GM18517 (cell line): ENCODE measurements around the gene SLC6A2.
"Not testable (repeated sequence)": the region's sequence is repeated elsewhere in the genome, so short reads cannot be mapped to it uniquely, and the experiment has no call there.

ENCODE experiments used
- ATAC-seq: cut with Tn5 transposase; IDR thresholded peaks from one replicate; pipeline ENCODE4 v1.9.1; 2021; ENCODE audit warnings: mild to moderate bottlenecking, moderate library complexity; ENCODE audit not compliant: unreplicated experiment

Gene SLC6A2

DNA sequence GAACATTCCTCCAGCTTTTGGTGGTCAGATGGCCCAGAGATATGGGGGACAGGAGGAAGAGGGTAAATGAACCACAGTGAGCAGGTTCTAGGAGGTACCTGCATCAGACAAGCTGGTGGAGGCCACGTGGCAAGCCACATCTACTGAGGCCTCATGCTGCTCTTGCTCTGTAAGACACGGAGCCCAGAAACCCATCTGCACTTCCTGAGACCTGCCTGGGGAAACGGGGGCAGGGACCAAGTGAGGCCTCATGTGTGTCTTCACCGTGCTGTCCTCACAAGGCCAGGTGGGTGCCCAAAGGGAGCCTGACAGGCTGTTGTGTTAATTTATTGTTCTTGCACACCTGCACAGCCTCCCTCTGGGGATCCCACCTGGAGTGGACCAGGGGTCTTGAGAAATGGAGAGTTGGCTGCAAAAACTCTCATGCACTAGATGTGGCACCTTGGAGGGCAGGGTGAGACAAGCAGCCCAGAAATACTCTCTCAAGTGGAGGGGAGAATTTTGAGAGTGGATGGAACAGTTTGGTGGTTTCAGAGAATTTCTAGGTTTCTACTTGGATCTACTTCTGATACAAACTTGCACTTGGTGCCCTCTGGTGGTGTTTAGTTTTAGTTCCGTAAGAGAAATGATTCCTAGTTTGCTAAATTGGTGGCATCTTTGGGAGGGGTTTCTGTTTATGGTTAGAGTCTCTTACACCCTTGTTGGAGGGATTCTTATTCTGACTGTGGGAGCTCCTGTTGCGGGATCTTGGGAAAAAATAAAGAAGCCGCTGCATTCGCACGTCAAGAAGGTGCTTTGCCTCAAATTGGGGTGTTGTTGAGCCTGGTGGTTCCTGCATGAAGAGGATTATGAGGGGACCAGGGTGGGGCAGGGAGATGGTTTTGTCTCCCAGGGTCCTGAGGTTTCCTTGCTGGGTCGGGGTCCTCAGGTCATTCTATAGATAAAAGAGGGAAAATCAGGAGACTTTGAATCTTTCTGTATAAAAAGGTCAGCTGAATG, 47.5 kb downstream of the SLC6A2 start:
- ATAC-seq, result no peak

DNA sequence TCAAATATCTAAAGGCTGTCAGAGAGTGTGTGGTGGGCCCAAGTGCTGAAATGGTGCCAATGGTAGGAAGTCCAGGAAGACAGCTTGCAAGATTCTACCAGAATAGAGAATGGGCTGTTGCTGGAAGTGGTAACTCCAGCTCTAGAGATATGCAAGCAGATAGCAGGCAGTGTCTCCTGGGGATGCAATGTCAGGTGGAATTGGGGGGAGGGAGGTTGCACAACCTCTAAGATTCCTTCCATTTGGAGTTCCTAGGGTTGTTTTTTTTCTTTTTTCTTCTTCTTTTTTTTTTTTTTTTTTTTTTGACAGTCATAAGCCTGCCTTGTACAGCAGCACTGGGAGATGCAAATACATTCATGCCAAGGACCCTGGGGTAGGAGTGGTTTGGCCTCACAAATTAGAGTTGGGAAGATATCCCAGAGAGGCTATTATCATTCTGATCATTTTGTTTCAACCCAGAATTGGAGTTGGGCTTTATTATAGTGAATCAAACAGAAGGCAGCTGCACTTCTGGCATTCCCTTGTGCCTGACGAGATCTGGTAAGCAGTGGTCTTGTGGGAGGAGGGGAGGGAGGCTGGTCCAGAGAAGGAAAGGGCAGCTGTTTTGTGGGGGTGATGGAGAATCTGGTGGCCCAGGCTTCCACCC, 51.1 kb downstream of the SLC6A2 start:
- no peak for ATAC-seq

DNA sequence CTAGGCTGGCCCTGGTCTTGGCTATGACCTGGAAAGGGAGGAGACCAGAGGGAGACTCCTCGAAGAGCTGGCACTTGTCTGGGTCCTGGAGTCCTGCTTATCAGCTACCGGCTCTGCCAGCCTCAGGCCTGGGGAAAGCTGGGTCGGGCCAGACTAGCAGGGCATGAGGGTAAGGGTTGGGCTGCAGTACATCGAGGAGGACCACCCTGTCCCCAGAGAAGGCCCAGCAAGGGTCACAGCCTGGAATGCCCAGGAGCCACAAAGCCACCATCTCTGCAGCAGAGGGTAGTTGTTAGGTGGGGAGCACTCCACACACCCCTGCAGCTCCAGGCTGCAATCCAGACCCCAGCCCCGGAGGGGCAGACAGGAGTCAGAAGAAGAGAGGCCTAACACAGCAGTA, 54.0 kb downstream of the SLC6A2 start:
- ATAC-seq, result no peak

DNA sequence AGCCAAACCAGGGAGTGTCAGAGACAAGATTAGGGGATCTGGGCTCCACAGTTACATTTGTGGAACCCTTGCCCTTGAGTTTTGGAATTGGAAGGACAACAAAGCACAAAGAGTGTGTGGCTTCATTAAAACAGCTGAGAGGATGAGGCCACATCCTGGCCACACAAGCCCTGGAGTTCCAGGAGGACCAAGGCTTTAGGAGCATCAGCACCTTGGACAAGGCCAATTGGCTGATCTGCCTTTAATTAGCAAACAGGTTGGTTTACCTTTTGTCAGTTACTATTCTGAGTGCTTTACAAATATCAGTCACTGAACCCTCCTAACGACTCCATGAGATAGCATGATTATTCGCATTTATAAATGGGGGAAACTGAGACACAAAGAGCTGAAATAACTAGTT, 54.7 kb downstream of the SLC6A2 start:
- no peak for ATAC-seq

DNA sequence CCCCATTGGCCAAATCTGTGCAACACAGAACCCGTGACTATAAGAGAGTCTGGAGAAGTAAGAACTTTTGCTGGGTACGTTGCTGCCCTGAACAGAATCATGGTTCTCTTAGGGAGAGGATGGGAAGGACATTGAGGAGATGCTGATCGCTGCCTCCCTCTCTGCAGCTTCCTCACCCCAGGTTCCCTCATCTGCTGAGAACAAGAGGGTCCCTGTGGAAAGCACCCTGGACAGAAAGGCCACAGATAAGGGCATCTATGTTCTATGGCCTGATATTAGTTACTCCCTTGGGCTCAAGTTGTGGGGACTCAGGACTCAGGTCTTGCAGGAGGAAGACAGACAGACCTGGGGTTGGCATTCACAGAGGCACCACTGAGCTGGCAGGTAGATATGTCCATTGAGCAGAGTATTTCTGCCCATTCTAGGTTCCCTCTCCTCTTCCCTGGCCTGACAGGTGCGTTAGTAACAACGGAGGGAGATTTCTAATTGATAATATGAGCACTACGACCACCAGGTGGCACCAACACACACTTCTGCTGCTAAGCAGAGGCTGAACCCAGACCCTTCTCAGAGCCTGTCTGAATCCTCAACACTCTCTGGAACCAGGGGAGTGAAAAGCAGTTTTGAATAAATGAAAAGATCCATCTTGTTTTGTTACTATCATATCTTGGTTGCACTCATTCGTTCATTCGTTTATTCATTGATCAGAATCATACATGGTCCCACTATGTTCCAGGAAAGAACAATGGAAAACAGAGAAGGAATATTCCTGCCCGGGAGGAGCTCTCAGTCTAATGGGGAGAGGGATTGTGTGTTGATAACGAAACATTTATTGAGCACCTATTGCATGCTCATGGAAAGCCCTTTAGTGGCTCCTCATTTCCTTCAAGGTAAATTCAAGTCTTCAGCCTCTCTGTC, 56.4 kb downstream of the SLC6A2 start:
- ATAC-seq, result no peak

DNA sequence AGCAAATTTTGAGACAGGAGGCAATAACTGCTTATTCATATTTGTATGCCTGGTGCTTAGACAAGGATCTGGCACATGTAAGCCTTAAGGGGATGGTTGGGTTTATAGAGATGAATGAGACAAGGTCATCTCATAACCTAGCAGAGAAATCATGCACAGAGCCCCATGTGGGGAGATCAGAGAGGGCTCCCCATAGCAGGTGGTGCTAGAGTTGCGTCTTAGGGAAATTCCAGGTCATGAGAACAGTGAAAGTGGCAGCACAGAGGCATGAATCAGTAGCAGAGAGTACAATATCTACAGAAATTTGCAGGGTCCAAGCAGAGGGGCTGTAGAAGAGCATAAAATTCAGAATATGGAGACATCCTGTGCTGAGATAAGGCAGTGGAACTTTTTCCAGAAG, 57.3 kb downstream of the SLC6A2 start:
- no peak for ATAC-seq

DNA sequence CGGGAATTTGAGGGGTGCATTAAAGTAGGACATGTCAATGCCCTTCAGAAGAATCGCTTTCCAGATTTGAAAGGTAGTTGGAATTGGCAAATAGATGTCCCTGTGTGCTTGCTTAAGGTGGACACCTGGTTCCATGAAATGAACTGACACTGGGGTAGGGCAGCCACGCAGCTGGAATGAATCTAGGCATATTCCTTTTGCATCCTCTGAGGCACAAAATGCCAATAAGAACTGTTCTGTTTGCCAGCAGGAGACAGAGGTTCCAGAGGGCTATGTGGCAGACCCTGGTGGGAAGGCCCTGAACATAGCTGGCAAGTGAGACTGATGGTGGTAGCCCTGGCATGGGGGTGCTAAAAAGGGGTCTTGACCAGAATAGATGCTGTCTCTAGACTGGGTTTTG, 61.5 kb downstream of the SLC6A2 start:
- ATAC-seq, result no peak

DNA sequence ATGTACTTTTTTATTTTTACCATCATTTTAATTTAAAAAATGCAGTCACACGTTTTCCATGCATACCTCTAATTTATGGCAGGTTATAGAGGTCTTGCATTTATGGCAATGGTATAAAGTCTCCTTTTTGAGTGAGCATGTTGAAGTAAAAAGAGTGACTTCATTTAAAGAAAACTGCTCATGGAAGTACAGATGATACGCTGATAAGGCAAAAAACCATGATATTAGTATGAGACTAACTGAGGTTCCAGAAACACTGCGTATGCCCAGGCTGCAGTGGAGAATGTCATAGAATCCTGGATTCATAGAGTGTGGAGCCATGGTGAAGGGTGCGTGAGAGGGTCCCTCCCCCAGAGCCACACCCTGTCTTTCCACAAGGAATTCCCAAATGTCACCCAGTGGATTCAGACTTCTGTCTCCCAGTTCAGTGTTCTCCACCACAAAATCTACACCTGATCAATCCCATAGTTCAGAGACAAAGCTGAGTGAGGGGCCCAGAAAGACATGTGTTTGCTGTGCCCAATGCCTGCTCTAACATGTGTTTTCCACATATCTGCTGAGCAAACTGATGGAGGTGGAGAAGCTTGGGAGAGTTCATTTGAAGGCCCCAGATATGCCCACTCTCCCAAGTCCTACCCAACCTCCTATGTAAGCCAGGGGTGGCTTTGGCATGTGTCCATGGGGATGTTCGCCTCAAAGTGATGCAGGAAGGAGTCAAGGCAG, 69.4 kb downstream of the SLC6A2 start:
- ATAC-seq, result no peak

DNA sequence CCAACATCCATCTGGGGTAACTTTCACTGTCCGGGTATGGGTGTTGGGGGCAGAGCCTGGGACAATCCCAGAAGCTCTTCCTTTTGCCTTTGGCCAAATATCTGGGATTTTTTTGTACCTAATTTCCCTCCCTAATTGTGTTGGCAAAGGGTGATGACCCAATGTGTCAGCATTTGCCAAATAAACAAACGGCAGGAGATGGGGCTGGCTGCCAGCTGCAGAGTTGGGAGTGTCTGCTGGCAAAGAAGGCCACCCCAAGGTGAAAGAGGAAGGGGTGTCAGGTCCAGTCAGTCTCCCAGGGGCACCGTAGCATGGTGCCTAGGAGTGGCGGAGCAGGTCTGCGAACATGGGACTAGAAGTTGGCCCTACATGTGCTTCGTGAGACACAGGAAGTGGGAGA, 73.0 kb downstream of the SLC6A2 start:
- ATAC-seq, result no peak

DNA sequence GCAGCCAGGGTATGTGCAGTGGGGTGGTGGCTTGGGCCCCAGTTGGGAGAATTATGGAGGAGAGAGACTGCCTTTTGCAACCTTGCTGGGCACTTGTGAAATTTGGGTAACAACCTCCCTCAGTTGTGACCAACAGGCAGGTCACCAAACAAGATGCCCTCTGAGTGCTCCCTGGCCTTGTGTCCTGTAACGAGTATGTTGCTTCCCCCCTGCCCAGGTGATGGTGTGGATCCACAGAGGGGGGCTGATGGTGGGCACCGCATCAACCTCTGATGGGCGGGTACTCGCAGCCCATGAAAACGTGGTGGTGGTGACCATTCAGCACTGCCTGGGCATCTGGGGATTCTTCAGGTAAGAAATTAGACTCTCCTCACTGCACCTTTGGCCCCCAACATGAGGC, 74.3 kb downstream of the SLC6A2 start:
- no peak for ATAC-seq

DNA sequence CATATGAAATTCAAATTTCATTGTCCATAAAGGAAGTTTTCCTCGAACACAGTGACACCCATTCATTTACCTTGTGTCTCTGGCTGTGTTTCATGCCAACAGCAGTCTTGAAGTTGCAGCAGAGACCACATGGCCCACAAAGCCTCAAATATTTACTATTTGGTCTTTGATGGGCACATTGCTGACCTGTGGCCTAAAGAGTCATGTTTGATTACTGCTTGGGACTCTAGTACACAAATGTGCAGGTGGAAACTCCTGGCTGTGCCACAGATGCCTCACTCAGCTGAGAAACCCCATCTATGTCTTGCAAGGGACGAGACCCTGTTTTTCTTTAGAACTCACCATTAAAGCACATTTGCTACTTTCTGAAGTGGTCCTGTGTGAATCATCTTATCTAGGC, 76.7 kb downstream of the SLC6A2 start:
- no peak for ATAC-seq

DNA sequence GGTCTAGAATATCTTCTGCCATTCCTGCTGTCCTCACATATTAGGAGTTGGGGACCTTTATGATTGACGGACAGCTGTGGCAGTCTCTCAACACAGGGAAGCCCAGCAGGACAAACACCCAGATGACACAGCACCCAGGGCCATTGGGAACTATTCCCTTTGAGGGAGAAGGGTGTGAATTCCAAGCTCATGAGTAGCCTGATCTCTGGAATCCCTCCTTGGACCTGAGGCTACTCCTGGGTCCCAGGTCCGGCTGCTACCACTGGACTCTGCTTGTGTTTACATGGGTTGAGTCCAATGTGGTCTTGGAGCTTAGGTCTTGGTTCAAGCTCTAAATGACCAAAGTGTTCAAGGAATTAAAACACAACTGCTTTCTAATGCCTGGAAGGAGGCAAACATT, 78.9 kb downstream of the SLC6A2 start:
- no peak for ATAC-seq

DNA sequence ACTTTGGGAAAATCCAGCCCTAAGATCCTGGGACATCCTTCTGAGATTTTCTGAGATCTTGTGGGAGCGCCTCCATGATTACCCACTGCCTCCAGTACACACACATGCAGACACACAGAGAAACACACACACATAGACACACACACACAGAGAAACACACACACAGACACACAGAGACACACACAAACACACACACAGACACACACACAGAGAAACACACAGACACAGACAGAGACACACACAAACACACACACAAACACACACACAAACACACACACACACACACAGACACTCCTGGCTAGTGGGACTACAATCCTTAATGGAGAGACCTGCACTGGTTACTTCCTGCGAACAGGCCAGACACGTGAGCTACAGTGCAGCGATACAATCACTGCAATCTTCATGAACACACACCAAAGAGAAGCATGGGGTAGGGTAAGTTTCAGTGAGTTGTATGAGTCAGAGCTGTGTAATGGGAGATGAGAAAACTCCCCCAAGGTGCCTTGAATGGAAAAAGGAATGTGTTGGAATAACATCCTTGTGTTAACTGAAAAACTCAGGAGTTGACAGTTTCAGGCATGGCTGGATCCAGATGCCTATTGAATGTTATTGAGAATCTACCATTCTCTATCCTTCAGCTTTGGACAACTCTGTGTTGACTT, 79.5 kb downstream of the SLC6A2 start:
- no peak for ATAC-seq

DNA sequence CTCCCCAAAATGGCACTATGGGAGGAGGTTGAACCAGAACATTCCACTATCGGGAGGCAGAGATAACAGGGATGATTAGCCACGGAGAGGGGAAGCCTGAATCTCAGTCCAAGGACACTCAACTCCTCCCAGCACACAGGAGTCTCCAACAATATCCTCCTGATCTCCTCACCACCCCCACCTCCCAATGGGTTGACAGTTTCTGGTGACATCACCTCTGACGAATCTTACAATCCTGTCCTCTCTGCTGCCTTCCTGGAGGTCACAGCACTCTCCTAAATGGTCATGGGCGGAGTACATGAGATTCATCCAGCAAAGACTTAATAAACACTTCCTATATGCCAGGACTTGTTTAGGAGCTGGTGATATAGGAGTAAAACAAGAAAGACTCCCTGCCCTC, 80.9 kb downstream of the SLC6A2 start:
- no peak for ATAC-seq

DNA sequence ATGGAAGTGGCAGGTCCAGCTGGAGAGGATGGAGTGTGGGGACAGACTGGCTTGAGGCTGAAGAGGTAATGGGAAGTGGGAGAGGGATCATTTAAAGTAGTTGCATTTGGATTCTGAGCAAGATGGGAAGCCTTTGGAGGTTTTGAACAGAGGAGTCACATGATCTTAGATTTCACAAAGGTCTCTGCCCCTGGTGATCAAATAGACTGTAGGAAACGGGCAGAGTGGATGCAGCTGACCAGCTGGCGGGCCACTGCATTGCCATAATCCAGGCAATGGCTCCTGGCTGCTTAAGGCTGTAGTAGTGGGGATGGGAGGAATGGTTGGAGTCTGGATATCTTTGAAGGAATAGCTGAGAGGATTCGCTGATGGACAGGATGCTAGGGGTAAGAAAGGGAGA, 81.5 kb downstream of the SLC6A2 start:
- ATAC-seq, result no peak

DNA sequence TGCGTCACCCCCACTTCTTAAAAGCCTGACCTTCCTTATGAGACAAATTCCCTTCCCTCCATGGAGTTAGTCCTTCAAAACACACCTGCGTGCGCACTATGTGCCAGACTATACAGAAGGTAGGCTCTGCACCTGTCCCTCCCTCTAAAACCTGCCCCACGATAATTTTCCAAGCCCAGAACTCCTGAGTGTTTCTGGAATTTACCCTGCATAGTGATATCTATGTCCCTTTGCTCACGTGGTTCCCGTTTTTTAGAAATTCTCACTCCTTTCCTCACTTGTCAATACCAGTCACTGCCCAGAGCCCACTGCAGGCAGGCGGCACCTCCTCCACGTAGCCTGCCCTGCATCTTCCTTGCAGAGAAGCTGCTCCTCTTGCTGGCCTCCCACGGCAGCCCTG, 82.2 kb downstream of the SLC6A2 start:
- ATAC-seq, result no peak

DNA sequence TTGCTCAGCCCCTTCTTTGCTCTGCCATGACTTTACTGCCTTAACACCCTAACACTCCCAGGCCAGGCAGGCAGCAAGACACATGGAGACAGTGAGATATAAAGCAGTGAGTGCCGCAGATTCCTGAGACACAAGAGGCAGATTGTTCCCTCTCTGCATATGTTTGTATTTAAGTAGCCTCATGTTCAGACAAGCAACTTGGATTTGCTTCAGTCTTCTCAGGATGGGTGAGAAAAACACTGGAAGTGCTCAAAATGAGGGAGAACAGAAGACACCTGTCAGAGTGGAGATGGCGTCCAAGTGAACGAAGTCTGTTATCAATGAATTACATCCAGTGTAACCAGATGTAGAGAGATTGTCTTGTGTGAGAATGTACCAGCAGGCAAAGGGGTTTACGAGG, 90.3 kb downstream of the SLC6A2 start:
- ATAC-seq, result no peak

DNA sequence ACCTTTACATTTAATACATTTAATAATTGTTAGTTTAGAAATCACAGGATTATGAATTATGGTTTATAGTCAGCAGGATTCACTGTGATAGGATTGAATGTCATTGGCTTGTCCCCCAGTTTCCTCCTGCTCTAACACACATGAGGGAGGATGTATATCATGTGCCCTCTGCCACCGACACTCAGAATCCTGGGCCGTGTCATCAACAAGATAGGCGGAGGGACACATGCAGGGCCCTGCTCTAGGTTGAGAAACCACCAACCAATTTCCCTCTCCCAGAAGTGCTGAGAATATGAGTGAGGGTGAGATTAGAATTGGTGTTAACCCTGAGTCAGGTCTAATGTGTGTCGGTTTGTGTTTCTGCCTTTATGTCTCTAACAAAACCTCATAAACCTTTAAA, 92.0 kb downstream of the SLC6A2 start:
- ATAC-seq, result no peak

DNA sequence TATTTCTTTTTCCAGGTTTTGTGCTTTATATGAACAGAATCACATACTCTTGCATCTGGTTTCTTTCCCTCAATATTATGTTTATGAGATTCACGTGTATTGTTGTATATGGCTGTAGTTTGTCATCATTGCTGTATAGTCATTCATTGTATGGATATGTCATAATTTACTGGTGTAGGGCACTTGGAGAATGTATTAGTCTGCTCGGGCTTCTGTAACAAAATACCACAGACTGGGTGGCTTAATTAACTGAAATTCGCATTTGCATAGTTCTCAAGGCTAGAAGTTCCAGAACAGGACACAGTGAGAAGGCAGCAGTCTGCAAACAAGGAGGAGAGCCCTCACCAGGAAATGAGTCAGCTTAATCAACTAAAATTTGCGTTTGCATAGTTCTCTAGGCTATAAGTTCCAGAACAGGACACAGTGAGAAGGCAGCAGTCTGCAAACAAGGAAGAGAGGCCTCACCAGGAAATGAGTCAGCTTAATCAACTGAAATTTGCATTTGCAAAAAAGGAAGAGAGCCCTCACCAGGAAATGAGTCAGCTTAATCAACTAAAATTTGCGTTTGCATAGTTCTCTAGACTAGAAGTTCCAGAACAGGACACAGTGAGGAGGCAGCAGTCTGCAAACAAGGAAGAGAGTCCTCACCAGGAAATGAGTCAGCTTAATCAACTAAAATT, 96.8 kb downstream of the SLC6A2 start:
- ATAC-seq, result not testable (repeated sequence)
